ENCODE measurements around the gene WFDC12.

The WFDC12 gene

GRCh38 chr20:45088247-45088646 lies 36.0 kb downstream of the WFDC12 start:
- no peak for DNase-seq (ENCODE audit: low spot score)

GRCh38 chr20:45087814-45088213 lies 36.5 kb downstream of the WFDC12 start:
- no peak for DNase-seq (ENCODE audit: low spot score)
- TF ChIP-seq, protein P1, sequence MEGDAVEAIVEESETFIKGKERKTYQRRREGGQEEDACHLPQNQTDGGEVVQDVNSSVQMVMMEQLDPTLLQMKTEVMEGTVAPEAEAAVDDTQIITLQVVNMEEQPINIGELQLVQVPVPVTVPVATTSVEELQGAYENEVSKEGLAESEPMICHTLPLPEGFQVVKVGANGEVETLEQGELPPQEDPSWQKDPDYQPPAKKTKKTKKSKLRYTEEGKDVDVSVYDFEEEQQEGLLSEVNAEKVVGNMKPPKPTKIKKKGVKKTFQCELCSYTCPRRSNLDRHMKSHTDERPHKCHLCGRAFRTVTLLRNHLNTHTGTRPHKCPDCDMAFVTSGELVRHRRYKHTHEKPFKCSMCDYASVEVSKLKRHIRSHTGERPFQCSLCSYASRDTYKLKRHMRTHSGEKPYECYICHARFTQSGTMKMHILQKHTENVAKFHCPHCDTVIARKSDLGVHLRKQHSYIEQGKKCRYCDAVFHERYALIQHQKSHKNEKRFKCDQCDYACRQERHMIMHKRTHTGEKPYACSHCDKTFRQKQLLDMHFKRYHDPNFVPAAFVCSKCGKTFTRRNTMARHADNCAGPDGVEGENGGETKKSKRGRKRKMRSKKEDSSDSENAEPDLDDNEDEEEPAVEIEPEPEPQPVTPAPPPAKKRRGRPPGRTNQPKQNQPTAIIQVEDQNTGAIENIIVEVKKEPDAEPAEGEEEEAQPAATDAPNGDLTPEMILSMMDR (IDR thresholded peaks at IDR 0.05; ENCODE audit: extremely low read depth, missing control alignments), result no peak

More at GRCh38 chr20:45088247-45088646, 36.0 kb downstream of the WFDC12 start:
- TF ChIP-seq, protein P1 (IDR thresholded peaks at IDR 0.05; ENCODE audit: extremely low read depth, missing control alignments), result no peak

DNA sequence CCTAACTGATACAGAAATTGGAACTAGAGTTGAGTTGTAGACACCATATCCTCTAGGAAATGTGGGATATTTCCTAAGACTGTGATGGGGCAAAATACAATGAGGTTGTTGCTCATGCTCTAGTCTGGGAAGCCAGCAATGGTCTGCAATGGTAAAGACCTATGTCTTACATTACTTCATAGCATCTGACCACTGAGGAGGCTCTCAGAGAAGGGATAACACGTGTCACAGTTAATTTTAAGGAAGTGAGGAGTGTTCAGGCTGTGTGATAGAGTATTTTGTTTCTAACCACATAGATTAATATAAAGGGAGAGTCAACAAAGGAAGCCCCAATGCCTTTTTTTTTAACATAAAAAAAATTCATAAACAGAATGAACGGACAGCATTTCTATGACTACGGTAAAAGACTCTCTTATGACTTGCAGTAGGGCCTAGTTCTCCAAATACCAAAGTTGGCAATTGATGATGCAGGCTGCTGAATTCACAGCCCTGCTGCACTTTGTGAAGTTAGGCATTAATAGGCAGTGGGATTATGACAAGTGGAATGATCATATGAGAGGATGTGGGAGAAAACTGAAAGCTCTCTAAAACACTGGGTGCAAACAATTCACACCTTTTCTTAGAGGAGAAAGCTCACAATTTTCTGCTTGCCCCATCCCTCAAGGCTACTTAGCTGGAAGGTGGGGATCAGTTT lies 37.0 kb downstream of the WFDC12 start:
- DNase-seq (ENCODE audit: low spot score), result no peak
- TF ChIP-seq, protein P1 (IDR thresholded peaks at IDR 0.05; ENCODE audit: extremely low read depth, missing control alignments), result no peak

DNA sequence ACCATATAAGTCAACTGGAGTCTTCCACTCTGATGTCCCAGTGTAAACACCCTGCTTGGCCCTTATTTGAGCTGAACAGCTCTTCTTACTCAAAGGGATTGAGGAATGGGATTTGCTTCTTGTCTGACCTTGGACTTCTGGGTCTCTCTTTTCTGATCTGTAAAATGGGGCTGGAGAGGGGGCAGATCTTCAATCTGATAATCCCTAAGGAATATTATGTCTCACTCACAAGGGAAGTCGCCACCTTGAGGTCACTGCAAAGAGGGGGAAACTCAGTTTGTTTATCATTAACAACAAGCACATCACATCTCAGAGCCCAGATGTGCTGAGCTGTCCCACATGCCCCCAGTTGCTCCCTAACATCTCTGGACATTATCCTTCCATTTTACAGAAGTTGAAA lies 38.4 kb downstream of the WFDC12 start:
- TF ChIP-seq, protein P1 (IDR thresholded peaks at IDR 0.05; ENCODE audit: extremely low read depth, missing control alignments), result no peak
- no peak for DNase-seq (ENCODE audit: low spot score)

GRCh38 chr20:45085289-45085688 lies 39.0 kb downstream of the WFDC12 start:
- TF ChIP-seq, protein P1 (IDR thresholded peaks at IDR 0.05; ENCODE audit: extremely low read depth, missing control alignments), result no peak
- no peak for DNase-seq (ENCODE audit: low spot score)

- TF ChIP-seq, protein P1 (IDR thresholded peaks at IDR 0.05; ENCODE audit: extremely low read depth, missing control alignments), result no peak
- DNase-seq (ENCODE audit: low spot score), result no peak
Measured at GRCh38 chr20:45083127-45083526, 41.1 kb downstream of the WFDC12 start.

- DNase-seq (ENCODE audit: low spot score), result no peak
- TF ChIP-seq, protein P1 (IDR thresholded peaks at IDR 0.05; ENCODE audit: extremely low read depth, missing control alignments), result no peak
Measured at GRCh38 chr20:45082468-45082867, 41.8 kb downstream of the WFDC12 start.

Measured in GM20000 (cell line).